CD4-positive, CD25-positive, alpha-beta regulatory T cell (primary cell): Measurements from ENCODE around the gene CAVIN3. TPM values are rescaled to one million over a fixed set of nuclear protein-coding genes. Genes with fewer than 3 reads are reported as not detected.

Experiments
- polyA plus RNA-seq, 4 donors: library from polyadenylated mRNA; unstranded; fragments of 300-500 nt; fragmentation: Illumina TruSeq; gene quantifications; one replicate each; pipeline ENCODE4 v1.2.3, GENCODE V29; 2021
- total RNA-seq: library from RNA; stranded (reverse); gene quantifications from one replicate; pipeline ENCODE4 v1.2.3, GENCODE V29; 2022

The CAVIN3 gene
- total and polyA plus RNA-seq, 5 donors from 2014 or later: 0.79 to 4.3 (median 1.4) TPM

Other genes with a start within 250 kb of the CAVIN3 start
- gene OR56B4, start 212.8 kb downstream of the CAVIN3 start, total RNA-seq: not detected
- gene OR56B4, start 212.8 kb downstream of the CAVIN3 start, polyA plus RNA-seq: under 1 TPM in 1 of 4 donors, not detected in 3; 0.22 TPM
- gene OR52B2, start 150.2 kb downstream of the CAVIN3 start, total RNA-seq: not detected
- not detected for gene OR52B2, start 150.2 kb downstream of the CAVIN3 start, polyA plus RNA-seq
- not detected for gene OR52W1, start 121.3 kb downstream of the CAVIN3 start, total RNA-seq
- gene OR52W1, start 121.3 kb downstream of the CAVIN3 start, polyA plus RNA-seq: not detected
- not detected for gene C11orf42, start 114.9 kb downstream of the CAVIN3 start, total RNA-seq
- not detected for gene C11orf42, start 114.9 kb downstream of the CAVIN3 start, polyA plus RNA-seq
- 30.7 TPM for gene FHIP1B, start 85.9 kb downstream of the CAVIN3 start, total RNA-seq
- 10 to 100 TPM; 10.2 to 12.5 (median 10.3) TPM for gene FHIP1B, start 85.9 kb downstream of the CAVIN3 start, polyA plus RNA-seq
- 0.20 TPM for gene CNGA4, start 81.4 kb downstream of the CAVIN3 start, total RNA-seq
- gene CNGA4, start 81.4 kb downstream of the CAVIN3 start, polyA plus RNA-seq: not detected
- not detected for gene CCKBR, start 60.7 kb downstream of the CAVIN3 start, total RNA-seq
- gene CCKBR, start 60.7 kb downstream of the CAVIN3 start, polyA plus RNA-seq: not detected
- gene SMPD1, start 70.0 kb upstream of the CAVIN3 start, total RNA-seq: 43.7 TPM
- gene SMPD1, start 70.0 kb upstream of the CAVIN3 start, polyA plus RNA-seq: 10 to 100 TPM; 11.4 to 15.7 (median 13.3) TPM
- gene APBB1, start 98.6 kb upstream of the CAVIN3 start, total RNA-seq: 95.8 TPM
- gene APBB1, start 98.6 kb upstream of the CAVIN3 start, polyA plus RNA-seq: 100 to 1,000 TPM in 3 of 4 donors, 10 to 100 TPM in 1; 89.0 to 134 (median 121) TPM
- 1.5 TPM for gene HPX, start 120.5 kb upstream of the CAVIN3 start, total RNA-seq
- not detected for gene HPX, start 120.5 kb upstream of the CAVIN3 start, polyA plus RNA-seq
- 16.4 TPM for gene TRIM3, start 153.4 kb upstream of the CAVIN3 start, total RNA-seq
- gene TRIM3, start 153.4 kb upstream of the CAVIN3 start, polyA plus RNA-seq: 1 to 10 TPM in 3 of 4 donors, under 1 TPM in 1; 0.91 to 2.7 (median 1.9) TPM
- 45.4 TPM for gene ARFIP2, start 160.8 kb upstream of the CAVIN3 start, total RNA-seq
- 10 to 100 TPM; 33.0 to 38.3 (median 35.6) TPM for gene ARFIP2, start 160.8 kb upstream of the CAVIN3 start, polyA plus RNA-seq
- gene TIMM10B, start 161.0 kb upstream of the CAVIN3 start, total RNA-seq: 49.8 TPM
- 10 to 100 TPM; 24.5 to 47.9 (median 33.4) TPM for gene TIMM10B, start 161.0 kb upstream of the CAVIN3 start, polyA plus RNA-seq
- gene DNHD1, start 176.8 kb upstream of the CAVIN3 start, total RNA-seq: 32.7 TPM
- gene DNHD1, start 176.8 kb upstream of the CAVIN3 start, polyA plus RNA-seq: 1 to 10 TPM in 3 of 4 donors, under 1 TPM in 1; 0.65 to 1.6 (median 1.4) TPM